Retina (tissue), 1 donor: Measurements from ENCODE around the gene KCNIP3.
"Not testable (repeated sequence)": the region's sequence is repeated elsewhere in the genome, so short reads cannot be mapped to it uniquely, and the experiment has no call there.

Experiments used
- DNase-seq: peaks from one replicate; pipeline ENCODE4 v3.0.0-alpha.2; 2016

Gene KCNIP3

GRCh38 chr2:95433373-95433772 is 136.2 kb downstream of the KCNIP3 start:
- DNase-seq: not testable (repeated sequence)

DNA sequence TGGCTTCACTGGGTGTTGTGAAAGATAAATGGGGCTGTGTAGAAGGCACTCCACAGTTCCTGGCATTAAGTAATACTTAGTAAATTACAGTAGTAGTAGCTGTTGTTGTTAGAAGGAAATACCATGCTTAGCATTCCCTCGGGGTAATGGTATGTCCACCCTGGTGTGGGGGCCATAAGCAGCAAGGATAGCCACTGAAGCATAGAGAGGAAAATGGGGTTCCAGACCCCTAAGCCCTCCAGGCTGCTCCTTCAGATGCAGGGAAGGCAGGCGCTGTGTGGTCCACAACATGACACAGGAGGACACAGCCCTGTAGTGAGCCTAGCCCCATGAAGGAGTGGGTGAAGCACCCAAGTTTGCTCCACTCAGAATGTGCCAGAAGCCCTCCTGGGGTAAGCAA is 136.8 kb downstream of the KCNIP3 start:
- not testable (repeated sequence) for DNase-seq

DNA sequence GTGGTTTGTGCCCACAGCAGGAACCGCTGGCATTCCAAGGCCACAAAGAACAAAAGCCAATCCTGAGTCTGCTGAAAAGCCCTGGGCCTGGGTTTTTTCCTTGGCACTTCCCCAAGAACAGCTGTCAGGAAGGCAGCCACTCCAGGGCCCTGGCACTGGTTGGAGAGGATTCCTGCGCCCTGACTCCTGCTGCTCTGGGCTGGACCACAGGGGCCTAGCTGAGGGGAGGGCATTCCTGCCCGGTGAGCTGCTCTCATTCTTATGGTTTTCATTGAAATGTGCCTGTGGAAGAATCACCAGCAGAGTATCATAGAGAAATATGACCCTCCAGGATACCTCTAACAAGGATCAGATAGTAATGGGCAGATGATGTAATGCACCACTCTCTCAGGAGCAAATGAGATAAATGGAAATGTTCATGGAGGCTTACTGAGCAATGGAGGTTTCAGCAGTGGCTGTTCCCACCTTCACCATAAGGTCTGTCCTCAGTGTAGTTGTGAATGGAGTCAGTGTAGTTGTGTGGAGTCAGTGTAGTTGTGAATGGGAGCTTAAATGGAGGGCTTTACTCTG is 137.4 kb downstream of the KCNIP3 start:
- DNase-seq: not testable (repeated sequence)

GRCh38 chr2:95435162-95435871 is 138.2 kb downstream of the KCNIP3 start:
- DNase-seq: not testable (repeated sequence)
